ENCODE measurements around the gene SPRY2.

SPRY2 gene

DNA sequence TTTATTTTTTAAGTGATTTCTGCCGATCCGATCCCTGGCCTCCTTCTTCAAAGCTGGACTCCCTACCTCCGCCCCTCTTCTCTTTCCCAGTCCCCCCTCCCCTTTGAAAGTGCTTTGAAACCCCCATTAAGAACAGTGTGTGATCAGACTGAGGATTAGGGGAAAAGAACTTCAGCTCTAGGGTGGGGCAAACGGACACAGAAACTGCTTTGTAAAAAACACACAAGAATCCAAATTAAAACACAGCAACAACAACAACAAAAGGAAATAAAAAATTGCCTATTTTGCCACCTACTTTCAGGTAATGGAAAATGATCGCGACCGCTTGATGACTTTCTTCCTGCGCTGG, 1.4 kb downstream of the SPRY2 start:
- TF ChIP-seq, protein P1, sequence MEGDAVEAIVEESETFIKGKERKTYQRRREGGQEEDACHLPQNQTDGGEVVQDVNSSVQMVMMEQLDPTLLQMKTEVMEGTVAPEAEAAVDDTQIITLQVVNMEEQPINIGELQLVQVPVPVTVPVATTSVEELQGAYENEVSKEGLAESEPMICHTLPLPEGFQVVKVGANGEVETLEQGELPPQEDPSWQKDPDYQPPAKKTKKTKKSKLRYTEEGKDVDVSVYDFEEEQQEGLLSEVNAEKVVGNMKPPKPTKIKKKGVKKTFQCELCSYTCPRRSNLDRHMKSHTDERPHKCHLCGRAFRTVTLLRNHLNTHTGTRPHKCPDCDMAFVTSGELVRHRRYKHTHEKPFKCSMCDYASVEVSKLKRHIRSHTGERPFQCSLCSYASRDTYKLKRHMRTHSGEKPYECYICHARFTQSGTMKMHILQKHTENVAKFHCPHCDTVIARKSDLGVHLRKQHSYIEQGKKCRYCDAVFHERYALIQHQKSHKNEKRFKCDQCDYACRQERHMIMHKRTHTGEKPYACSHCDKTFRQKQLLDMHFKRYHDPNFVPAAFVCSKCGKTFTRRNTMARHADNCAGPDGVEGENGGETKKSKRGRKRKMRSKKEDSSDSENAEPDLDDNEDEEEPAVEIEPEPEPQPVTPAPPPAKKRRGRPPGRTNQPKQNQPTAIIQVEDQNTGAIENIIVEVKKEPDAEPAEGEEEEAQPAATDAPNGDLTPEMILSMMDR (IDR thresholded peaks at IDR 0.05; ENCODE audit: low read depth, low read length) = no peak
- H3K4me3 ChIP-seq (ENCODE audit: low read depth, low read length) = peak overlapping the region; percentile 98

DNA sequence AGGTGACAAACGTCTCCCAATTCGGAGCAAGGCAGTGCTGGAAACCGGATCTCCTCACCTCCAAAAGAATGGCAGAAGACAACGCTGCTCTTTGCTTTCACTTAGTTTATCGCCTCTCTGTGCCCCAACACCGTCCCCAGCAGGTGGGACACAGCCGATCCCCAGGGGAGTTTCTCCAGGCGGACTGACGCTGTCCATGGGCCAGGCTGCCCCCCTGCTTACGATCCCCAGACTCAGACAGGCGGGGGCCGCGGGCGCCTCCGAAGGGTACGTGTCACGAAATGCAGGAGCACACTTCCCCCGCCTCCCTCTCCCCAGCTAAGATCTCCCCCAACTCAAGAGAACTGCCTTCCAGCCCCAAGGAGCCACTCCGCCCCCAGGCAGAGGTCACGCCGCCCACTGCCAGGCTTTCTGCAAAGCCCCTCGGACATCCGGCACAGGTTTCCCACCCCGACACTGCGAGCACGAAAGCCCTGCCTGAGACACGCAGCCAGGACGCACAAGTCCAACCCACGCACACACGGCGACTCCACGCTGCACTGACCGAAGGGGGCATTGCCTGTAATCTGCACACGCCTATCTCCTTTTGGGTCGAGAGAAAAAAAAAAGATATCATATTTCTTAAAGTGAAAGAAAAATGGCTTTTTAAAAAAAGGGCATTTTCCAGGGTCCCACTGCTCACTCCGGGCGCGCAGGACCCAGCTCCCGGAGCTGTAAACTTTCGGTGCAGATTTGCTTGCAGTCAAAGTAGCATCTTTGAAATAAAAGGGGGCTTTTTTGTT, 2.0 kb downstream of the SPRY2 start:
- H3K4me3 ChIP-seq (ENCODE audit: low read depth, low read length) = peak overlapping the region; percentile 98
- TF ChIP-seq, protein P1 (IDR thresholded peaks at IDR 0.05; ENCODE audit: low read depth, low read length) = peak; percentile 9; the same call in 1 of the 2 replicates

DNA sequence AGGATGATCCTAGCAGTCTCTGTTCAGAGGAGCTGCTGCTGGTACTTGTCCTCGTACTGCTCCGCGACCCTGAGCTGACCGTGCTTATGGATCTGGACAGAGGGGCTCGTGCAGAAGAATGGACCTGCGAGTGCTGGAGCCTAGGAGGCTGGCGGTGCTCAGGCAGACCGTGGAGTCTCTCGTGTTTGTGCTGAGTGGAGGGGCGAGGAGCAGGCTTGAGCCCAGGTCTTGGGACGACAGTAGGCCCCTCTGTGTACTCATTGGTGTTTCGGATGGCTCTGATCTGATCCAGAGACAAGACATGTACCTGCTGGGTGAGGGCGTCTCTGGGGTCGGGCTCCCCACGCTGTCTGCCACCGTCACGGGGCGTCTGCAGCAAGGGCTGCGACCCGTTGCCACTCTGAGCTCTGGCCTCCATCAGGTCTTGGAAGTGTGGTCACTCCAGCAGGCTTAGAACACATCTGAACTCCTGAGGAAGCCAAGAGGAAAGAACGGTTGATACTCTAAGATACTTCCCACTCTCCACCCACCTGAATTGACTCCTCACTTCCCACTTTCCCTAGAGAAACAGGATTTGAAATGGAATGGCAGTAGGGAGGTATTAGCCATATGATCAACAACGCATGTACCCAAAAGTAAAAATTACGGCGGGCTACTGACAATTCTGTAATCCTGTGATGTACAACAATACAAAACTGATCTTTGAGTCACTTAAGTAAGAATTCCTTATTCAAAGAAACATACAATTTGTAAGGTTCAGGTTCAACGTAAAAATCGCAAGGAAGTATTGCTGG, 3.4 kb downstream of the SPRY2 start:
- TF ChIP-seq, protein P1 (IDR thresholded peaks at IDR 0.05; ENCODE audit: low read depth, low read length) = no peak
- peak overlapping the region; percentile 98 for H3K4me3 ChIP-seq (ENCODE audit: low read depth, low read length)

DNA sequence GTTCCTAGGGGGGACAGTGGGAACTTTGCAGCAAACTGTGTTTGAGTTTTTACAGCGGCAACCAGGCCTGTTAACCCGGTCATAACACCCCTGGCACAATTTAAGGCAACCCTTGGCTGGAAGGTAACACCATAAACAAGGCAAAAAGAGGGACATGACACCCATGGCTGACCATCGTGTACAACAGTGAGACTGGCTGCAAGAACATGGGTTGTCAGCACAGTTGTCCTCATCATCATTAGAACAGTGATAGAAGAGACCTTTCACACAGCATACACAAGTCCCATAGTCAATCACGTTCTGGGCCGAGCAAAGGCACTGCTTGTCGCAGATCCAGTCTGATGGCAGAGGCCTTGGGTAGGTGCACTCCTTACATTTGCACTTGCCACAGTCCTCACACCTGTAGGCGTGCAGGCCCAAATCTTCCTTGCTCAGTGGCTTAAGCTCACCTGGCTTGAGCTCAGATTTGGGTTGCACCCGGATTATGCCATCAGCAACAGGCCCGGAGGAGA, 4.1 kb downstream of the SPRY2 start:
- TF ChIP-seq, protein P1 (IDR thresholded peaks at IDR 0.05; ENCODE audit: low read depth, low read length) = no peak
- H3K4me3 ChIP-seq (ENCODE audit: low read depth, low read length) = peak overlapping the region; percentile 98

DNA sequence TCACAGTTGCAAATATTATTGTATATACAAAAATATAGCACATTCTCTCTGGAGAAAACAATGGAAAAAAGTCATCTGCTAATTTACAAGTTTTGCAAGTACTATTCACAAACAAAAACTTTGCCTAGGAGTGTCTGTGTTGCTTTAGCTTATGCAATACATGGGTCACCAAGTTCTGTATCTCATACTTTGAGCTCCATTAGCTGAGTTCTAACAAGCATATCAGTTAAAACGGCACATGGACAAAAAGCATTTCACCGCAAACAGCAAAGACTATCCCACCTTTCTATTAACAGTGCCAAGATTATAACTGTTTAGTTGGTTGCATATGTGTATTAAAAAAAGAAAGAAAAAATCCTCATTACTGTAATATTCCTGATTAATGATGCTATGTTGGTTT, 4.6 kb downstream of the SPRY2 start:
- peak overlapping the region; percentile 98 for H3K4me3 ChIP-seq (ENCODE audit: low read depth, low read length)
- TF ChIP-seq, protein P1 (IDR thresholded peaks at IDR 0.05; ENCODE audit: low read depth, low read length) = no peak

DNA sequence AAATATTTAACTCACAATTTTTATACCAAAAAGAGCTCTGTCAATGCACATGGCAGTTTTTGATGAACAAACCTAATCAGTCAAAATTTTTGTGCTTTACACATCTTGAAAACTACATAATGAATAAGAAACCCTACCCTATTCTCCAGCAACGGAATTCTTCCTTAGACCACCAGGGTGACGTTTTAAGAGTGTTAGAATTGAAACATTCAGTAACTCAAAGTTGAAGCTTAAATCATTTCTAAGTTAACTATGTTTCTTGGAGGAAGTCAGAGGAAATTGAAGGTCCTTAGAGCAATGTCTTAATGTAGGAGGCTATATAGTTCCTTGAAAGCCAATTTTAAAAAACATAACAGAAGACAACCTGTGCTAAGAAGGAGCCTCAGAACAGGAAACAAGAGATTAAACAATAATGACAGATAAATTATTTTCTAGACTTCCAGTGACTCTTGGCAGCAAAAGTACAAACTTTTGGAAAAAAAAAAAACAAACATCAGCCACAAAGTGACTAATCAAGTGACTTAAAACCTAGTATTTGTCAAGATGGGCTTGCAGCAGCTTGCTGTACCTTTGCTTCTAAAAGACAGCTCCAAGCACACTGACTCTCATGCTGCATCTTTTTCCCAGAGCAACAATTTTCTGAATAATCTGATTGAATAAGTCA, 6.2 kb downstream of the SPRY2 start:
- no peak overlapping the region for H3K4me3 ChIP-seq (ENCODE audit: low read depth, low read length)
- TF ChIP-seq, protein P1 (IDR thresholded peaks at IDR 0.05; ENCODE audit: low read depth, low read length) = no peak
